GM12872 (cell line): ENCODE results near the gene SELENOI.

Experiments
- CTCF ChIP-seq: IDR thresholded peaks from 3 replicates; pipeline ENCODE4 v1.5.1; 2011; ENCODE audit warnings: low read depth, mild to moderate bottlenecking, low read length, moderate library complexity; ENCODE audit not compliant: insufficient read depth

SELENOI gene

DNA sequence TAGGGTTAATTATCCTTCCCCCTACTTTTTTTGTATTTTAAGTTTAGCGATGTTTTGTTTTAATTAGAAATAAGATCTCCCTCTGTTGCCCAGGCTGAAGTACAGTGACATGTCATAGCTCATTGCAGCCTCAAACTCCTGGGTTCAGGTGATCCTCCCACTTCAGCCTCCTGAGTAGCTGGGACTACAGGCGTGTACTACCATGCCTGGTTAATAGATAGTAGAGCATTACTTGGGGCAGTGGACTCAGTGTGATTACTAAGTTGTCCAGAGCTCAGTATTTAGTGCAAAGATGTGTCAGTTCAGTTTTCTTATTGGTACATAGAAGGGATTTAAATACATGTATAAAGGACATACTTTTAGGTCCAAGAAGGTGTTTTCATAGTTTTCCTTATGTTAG is 10.2 kb downstream of the SELENOI start:
- TF ChIP-seq CTCF: no peak

DNA sequence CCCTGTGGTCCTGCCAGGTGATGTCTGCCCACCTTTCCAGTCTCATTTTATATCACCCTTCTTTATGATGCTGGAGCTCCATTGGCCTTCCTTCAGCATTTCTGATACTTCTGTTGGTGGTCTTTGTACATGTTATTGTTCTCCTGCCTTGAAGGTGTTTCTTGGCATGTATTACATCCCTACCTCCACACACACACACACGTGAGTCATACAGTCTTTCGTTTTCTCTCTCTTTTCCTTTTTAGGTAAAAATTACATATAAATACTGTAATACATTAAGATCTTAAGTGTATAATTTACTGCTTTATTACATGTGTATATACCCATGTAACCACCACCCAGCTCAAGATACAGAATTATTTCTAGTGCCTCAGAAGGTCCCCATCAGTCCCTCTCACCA is 10.8 kb downstream of the SELENOI start:
- TF ChIP-seq CTCF: no peak

DNA sequence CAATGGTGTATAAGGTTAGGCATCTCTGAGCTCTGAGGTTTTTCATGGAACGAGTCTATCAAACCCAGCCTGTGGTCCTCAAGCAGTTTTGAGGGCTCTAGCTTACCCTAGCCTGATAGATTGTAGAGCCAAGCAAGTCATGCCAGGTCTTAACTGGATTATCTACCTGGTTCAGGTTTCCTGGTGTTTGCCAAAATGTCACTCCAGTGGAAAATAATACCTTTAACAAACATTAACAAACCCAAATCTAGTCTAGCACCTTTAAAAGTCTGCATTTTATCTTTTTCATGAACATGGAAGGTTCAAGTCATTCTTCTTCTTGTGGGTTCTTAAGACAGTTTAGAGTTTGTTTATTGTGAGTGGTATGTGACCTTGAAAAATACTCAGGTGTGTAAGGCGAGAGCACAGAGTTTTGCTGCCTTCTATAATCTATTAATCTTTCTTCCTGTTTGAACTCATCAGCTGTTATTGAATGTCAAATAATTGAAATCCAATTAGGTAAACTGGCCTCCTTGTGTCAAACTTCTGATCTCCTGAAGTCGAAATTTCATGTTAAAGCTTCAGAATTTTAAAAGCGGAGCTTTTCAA is 14.0 kb downstream of the SELENOI start:
- TF ChIP-seq CTCF: no peak

- no peak for TF ChIP-seq CTCF
Measured at GRCh38 chr2:26363323-26363722, 17.4 kb downstream of the SELENOI start.

GRCh38 chr2:26363958-26364357 is 18.0 kb downstream of the SELENOI start:
- TF ChIP-seq CTCF: no peak

- no peak for TF ChIP-seq CTCF
Measured at GRCh38 chr2:26364669-26365068, 18.7 kb downstream of the SELENOI start.

DNA sequence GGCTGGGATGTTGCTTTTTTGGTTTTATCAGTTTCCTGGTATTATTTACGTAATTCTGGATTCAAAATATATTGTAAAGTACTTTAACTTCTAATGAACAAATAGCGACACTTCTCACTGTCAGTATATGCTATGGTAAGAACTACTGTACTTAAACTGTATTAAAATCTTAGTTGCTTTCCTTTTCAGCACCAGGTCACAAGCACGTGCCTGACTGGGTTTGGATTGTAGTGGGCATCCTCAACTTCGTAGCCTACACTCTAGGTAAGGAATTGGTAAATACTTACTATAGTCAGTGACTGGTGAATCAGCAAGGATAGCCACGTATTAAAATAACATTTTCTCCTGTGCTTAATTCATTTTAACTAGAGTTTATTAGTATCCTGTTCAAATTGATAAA is 21.0 kb downstream of the SELENOI start:
- TF ChIP-seq CTCF: no peak
